Aorta (tissue), 5 donors: ENCODE measurements around the gene NFATC4. TPM values are rescaled to one million over a fixed set of nuclear protein-coding genes. Genes with fewer than 3 reads are reported as not detected.

Experiments used
- ATAC-seq: fragments of 200-7000 bp; cut with Tn5 transposase; one replicate; pipeline ENCODE4 v1.9.1; 2022; ENCODE audit warnings: moderate library complexity; ENCODE audit not compliant: low FRiP score
- DNase-seq, 2 donors: peaks; one replicate each; pipeline ENCODE4 v3.0.0-alpha.2; 2020
- H3K27ac ChIP-seq, 2 donors: one replicate each; pipeline ENCODE4 v1.5.1; 2013; ENCODE audit warnings: low read length in 2 of 2, mild to moderate bottlenecking in 2 of 2, moderate library complexity in 2 of 2, control low read depth in 1 of 2, inconsistent platforms in 1 of 2, low read depth in 1 of 2
- H3K27me3 ChIP-seq, 2 donors: one replicate each; pipeline ENCODE4 v1.6.1; 2013; ENCODE audit warnings: control low read depth in 1 of 2, low read length in 1 of 2, mild to moderate bottlenecking in 1 of 2, moderate library complexity in 1 of 2; ENCODE audit not compliant: insufficient read depth in 2 of 2, control insufficient read depth in 1 of 2
- H3K36me3 ChIP-seq, 2 donors: one replicate each; pipeline ENCODE4 v1.6.1; 2013; ENCODE audit warnings: control low read depth in 1 of 2, low read length in 1 of 2, mild to moderate bottlenecking in 1 of 2; ENCODE audit not compliant: insufficient read depth in 2 of 2, control insufficient read depth in 1 of 2
- H3K4me1 ChIP-seq, 2 donors: one replicate each; pipeline ENCODE4 v1.6.1; 2013; ENCODE audit warnings: low read length in 2 of 2, control low read depth in 1 of 2, mild to moderate bottlenecking in 1 of 2, moderate library complexity in 1 of 2; ENCODE audit not compliant: insufficient read depth in 2 of 2, control insufficient read depth in 1 of 2
- H3K4me3 ChIP-seq, 2 donors: one replicate each; pipeline ENCODE4 v1.5.1; 2013; ENCODE audit warnings: low read length in 2 of 2, control low read depth in 1 of 2, mild to moderate bottlenecking in 1 of 2
- H3K9me3 ChIP-seq: one replicate; pipeline ENCODE4 v1.6.1; 2013; ENCODE audit warnings: mild to moderate bottlenecking, low read length; ENCODE audit not compliant: control insufficient read depth
- WGBS, 2 donors: extraction: QIAGEN DNeasy Blood & Tissue Kit; methylation state at CpG; one replicate each; pipeline ENCODE4 v1.1.7; 2013; 5-methylcytosine and 5-hydroxymethylcytosine counted together
- intact Hi-C, 2 donors: fragments of 100-400 bp; cut with DNase I; formaldehyde crosslinking; loops; one replicate each; pipeline versions ENCODE4 v1.14.2 to v1.15.0; 2022
- polyA plus RNA-seq, 2 donors: library from polyadenylated mRNA; stranded (reverse); fragments of 200-250 nt; gene quantifications; one replicate each; pipeline ENCODE4 v1.2.3, GENCODE V29; 2013
- total RNA-seq, 2 donors: library from RNA; stranded (reverse); fragmentation: NEBNext Ultra II Directional; extraction: Animal tissue kit (Norgen Biotek cat#: 25700); gene quantifications; one replicate each; pipeline ENCODE4 v1.2.1, GENCODE V29; 2021
- donor health status: healthy with polysubstance abuse.
- donor health status: Bipolar disorder and iron deficiency.
- donor health status: DM: no; HTN: no; CAD: no.
- donor health status: DM: no; HTN: no; CAD: no.
- donor health status: DM: yes; HTN: yes; CAD: no.

Gene NFATC4
- total and polyA plus RNA-seq, 4 donors = 23.0 to 572 (median 103) TPM

- Histone ChIP-seq H3K27ac (no peak overlapping the region), H3K27me3 (no peaks in the 10 kb centered on the region), H3K9me3 (no peaks in the 10 kb centered on the region), H3K4me1 (no peaks in the 10 kb centered on the region), H3K4me3 (no peak overlapping the region), H3K36me3 (no peaks in the 10 kb centered on the region)
- WGBS, 2 donors = 71 to 73% methylated on average over 2 of the region's 2 CpGs
- DNase-seq = no peak
- ATAC-seq = no peak
- intact Hi-C loops = no loop called here
Measured at GRCh38 chr14:24361326-24361725, 6.7 kb upstream of the NFATC4 start.

GRCh38 chr14:24362241-24362960 is 5.6 kb upstream of the NFATC4 start:
- WGBS, 2 donors = 38 to 41% methylated on average over 2 of the region's 2 CpGs
- intact Hi-C loops = no loop called here

GRCh38 chr14:24363401-24363800 is 4.6 kb upstream of the NFATC4 start:
- H3K4me1 ChIP-seq = no peaks in the 10 kb centered on the region
- H3K4me3 ChIP-seq = no peak overlapping the region
- ATAC-seq (no peak), DNase-seq (no peak)
- no peaks in the 10 kb centered on the region for H3K27me3 ChIP-seq
- no peak overlapping the region for H3K27ac ChIP-seq
- no peaks in the 10 kb centered on the region for H3K36me3 ChIP-seq
- no peaks in the 10 kb centered on the region for H3K9me3 ChIP-seq
- 93 to 98% methylated on average over 5 of the region's 5 CpGs for WGBS, 2 donors
- intact Hi-C loops = no loop called here

More at GRCh38 chr14:24362241-24362960, 5.6 kb upstream of the NFATC4 start:
- no peaks in the 10 kb centered on the region for H3K4me1 ChIP-seq
- H3K36me3 ChIP-seq = no peaks in the 10 kb centered on the region
- no peak overlapping the region for H3K4me3 ChIP-seq
- no peak for DNase-seq
- ATAC-seq = no peak
- no peaks in the 10 kb centered on the region for H3K9me3 ChIP-seq
- H3K27ac ChIP-seq = no peak overlapping the region
- H3K27me3 ChIP-seq = no peaks in the 10 kb centered on the region

- no peaks in the 10 kb centered on the region for H3K9me3 ChIP-seq
- intact Hi-C loops = loop anchor here in 1 of 2 donors (2.0 kb wide), 1 partner anchor 66 kb away; no protein-coding TSS in a partner anchor
- H3K27me3 ChIP-seq = no peaks in the 10 kb centered on the region
- 66 to 76% methylated on average over 1 of the region's 1 CpG for WGBS, 2 donors
- peak overlapping the region in 1 of 2 donors; percentile 14 for H3K27ac ChIP-seq
- DNase-seq (no peak), ATAC-seq (no peak)
- H3K36me3 ChIP-seq = no peaks in the 10 kb centered on the region
- no peaks in the 10 kb centered on the region for H3K4me1 ChIP-seq
- H3K4me3 ChIP-seq = no peak overlapping the region
Measured at GRCh38 chr14:24364841-24365240, 3.1 kb upstream of the NFATC4 start.

- H3K27ac ChIP-seq = peak overlapping the region; percentile 64 to 94
- intact Hi-C loops = loop anchor here (1.0 to 2.0 kb wide), 4 partner anchors 64 to 219 kb away; partner anchors contain the start of genes PSME2 (in 1 of the 2) and RNF31 (in 1 of the 2)
- no peaks in the 10 kb centered on the region for H3K36me3 ChIP-seq
- ATAC-seq = peak; percentile 74
- H3K27me3 ChIP-seq = no peaks in the 10 kb centered on the region
- H3K4me1 ChIP-seq = no peaks in the 10 kb centered on the region
- H3K4me3 ChIP-seq = peak overlapping the region in 1 of 2 donors; percentile 30
- peak; percentile 92 to 95 for DNase-seq
- WGBS, 2 donors = 2% methylated on average over 28 of the region's 28 CpGs
- no peaks in the 10 kb centered on the region for H3K9me3 ChIP-seq
Measured at GRCh38 chr14:24365600-24366412, 2.2 kb upstream of the NFATC4 start.

- no peaks in the 10 kb centered on the region for H3K9me3 ChIP-seq
- intact Hi-C loops = loop anchor here in 1 of 2 donors (1.0 to 2.0 kb wide), 3 partner anchors 64 to 220 kb away; partner anchors contain the start of genes PSME2 and RNF31
- H3K4me1 ChIP-seq = no peaks in the 10 kb centered on the region
- H3K4me3 ChIP-seq = no peak overlapping the region
- H3K36me3 ChIP-seq = no peaks in the 10 kb centered on the region
- 0 to 1% methylated on average over 15 to 16 of the region's 16 CpGs for WGBS, 2 donors
- peak overlapping the region; percentile 64 to 94 for H3K27ac ChIP-seq
- ATAC-seq (no peak), DNase-seq (no peak)
- no peaks in the 10 kb centered on the region for H3K27me3 ChIP-seq
Measured at GRCh38 chr14:24366413-24366720, 1.6 kb upstream of the NFATC4 start.

- 0 to 1% methylated on average over 39 to 40 of the region's 40 CpGs for WGBS, 2 donors
- intact Hi-C loops = loop anchor here in 1 of 2 donors (1.0 to 2.0 kb wide), 3 partner anchors 63 to 220 kb away; partner anchors contain the start of genes PSME2 and RNF31
Measured at GRCh38 chr14:24366721-24367513, 1.1 kb upstream of the NFATC4 start.

GRCh38 chr14:24368212-24368561 is 203 bp downstream of the NFATC4 start:
- intact Hi-C loops = loop anchor here in 1 of 2 donors (2.0 kb wide), 1 partner anchor 31 kb away; the partner anchor contains the start of gene NYNRIN
- Histone ChIP-seq H3K4me1 (no peaks in the 10 kb centered on the region), H3K36me3 (no peaks in the 10 kb centered on the region)

More at GRCh38 chr14:24366721-24367513, 1.1 kb upstream of the NFATC4 start:
- H3K27ac ChIP-seq = peak overlapping the region; percentile 73 to 90
- ATAC-seq (peak; percentile 93), DNase-seq (peak; percentile 94 to 98)
- H3K36me3 ChIP-seq = no peaks in the 10 kb centered on the region
- H3K4me1 ChIP-seq = no peaks in the 10 kb centered on the region
- H3K4me3 ChIP-seq = peak overlapping the region; percentile 22 to 24
- no peaks in the 10 kb centered on the region for H3K27me3 ChIP-seq
- no peaks in the 10 kb centered on the region for H3K9me3 ChIP-seq

More at GRCh38 chr14:24368212-24368561, 203 bp downstream of the NFATC4 start:
- Histone ChIP-seq H3K4me3 (peak overlapping the region; percentile 47 to 68), H3K27ac (peak overlapping the region; percentile 51 to 90), H3K27me3 (no peaks in the 10 kb centered on the region), H3K9me3 (no peaks in the 10 kb centered on the region)
- DNase-seq = no peak
- no peak for ATAC-seq
- 0 to 1% methylated on average over 11 to 15 of the region's 15 CpGs for WGBS, 2 donors
